Bronchial epithelial cell (primary cell): ENCODE data around the gene TPK1. TPM values are rescaled to one million over a fixed set of nuclear protein-coding genes. Genes with fewer than 3 reads are reported as not detected.
A peak's percentile ranks its signal among the peaks of the same experiment; 100 is the strongest.

Source experiments
- DNase-seq: peaks from one replicate; pipeline ENCODE4 v3.0.0-alpha.2; 2010; ENCODE audit warnings: low read depth
- FAIRE-seq: peaks from 2 replicates; lab custom pipeline; 2011; peaks lifted over from hg19 to GRCh38; lab: Jason Lieb, UNC
- H3K27me3 ChIP-seq: 2 replicates; pipeline ENCODE4 v1.5.1; 2011; ENCODE audit warnings: low read length; ENCODE audit not compliant: control insufficient read depth, insufficient read depth
- H3K36me3 ChIP-seq: 2 replicates; pipeline ENCODE4 v1.5.1; 2011; ENCODE audit warnings: low read length; ENCODE audit not compliant: control insufficient read depth, insufficient read depth
- H3K4me3 ChIP-seq: 2 replicates; pipeline ENCODE4 v1.5.1; 2011; ENCODE audit warnings: mild to moderate bottlenecking, low read depth, low read length, control low read depth
- total RNA-seq: library from RNA; depleted of rRNA; stranded (reverse); fragments of >200 nt; gene quantifications from 2 replicates; pipeline ENCODE4 v1.2.1, GENCODE V29; 2014
- TF ChIP-seq, protein P1 (sequence below): IDR thresholded peaks from 2 replicates; pipeline ENCODE4 v1.5.1; 2011; ENCODE audit warnings: mild to moderate bottlenecking, moderate library complexity, low read length, control low read depth, inconsistent platforms; ENCODE audit not compliant: insufficient read depth, severe bottlenecking

The TPK1 gene
- total RNA-seq, 1 donor from 2014 or later = 2.4 TPM

GRCh38 chr7:144503215-144503614, 332.6 kb downstream of the TPK1 start:
- Histone ChIP-seq H3K36me3 (no peaks in the 10 kb centered on the region), H3K27me3 (no peaks in the 10 kb centered on the region), H3K4me3 (no peak overlapping the region)
- DNase-seq = no peak
- no peak for FAIRE-seq
- TF ChIP-seq, protein P1, sequence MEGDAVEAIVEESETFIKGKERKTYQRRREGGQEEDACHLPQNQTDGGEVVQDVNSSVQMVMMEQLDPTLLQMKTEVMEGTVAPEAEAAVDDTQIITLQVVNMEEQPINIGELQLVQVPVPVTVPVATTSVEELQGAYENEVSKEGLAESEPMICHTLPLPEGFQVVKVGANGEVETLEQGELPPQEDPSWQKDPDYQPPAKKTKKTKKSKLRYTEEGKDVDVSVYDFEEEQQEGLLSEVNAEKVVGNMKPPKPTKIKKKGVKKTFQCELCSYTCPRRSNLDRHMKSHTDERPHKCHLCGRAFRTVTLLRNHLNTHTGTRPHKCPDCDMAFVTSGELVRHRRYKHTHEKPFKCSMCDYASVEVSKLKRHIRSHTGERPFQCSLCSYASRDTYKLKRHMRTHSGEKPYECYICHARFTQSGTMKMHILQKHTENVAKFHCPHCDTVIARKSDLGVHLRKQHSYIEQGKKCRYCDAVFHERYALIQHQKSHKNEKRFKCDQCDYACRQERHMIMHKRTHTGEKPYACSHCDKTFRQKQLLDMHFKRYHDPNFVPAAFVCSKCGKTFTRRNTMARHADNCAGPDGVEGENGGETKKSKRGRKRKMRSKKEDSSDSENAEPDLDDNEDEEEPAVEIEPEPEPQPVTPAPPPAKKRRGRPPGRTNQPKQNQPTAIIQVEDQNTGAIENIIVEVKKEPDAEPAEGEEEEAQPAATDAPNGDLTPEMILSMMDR = no peak

DNA sequence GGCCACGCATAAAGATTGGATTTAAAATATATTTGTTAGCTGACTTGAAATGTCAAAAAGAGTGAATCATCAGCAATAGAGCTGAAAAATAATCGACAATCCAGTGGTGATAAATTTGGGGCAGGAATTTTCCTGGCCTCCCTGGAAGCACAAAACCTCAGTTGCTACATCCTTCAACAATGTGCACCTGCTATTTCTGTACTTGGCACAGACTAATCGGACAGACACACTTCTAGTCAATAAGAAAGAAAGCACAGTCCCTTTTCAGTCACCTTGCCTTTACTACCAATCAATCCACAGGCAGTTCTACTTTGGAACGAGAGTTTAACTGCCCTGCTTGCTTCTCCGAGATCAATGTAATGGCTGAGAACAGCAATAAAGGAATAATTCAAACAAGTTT, 335.6 kb downstream of the TPK1 start:
- TF ChIP-seq, protein P1 = no peak
- FAIRE-seq = no peak
- no peaks in the 10 kb centered on the region for H3K36me3 ChIP-seq
- no peaks in the 10 kb centered on the region for H3K27me3 ChIP-seq
- no peak for DNase-seq
- H3K4me3 ChIP-seq = no peak overlapping the region

DNA sequence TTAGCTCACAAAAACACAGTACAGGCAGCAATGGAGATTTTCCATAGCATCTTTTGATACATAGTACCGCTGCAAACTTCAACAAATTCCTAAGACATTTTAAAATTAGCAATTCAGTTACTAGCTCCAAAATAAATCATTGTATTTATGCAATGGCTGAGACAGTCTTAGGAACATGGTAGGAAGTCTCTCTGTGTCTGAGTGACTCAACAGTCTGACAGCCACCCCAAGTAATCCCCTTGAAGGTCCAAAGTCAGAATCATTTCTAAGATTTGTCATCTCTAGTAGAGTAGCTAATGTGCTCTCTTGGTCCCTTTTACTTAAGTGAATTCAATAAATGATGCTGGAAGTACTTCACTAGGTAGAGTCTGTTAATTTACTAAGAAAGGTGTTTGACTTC, 338.6 kb downstream of the TPK1 start:
- TF ChIP-seq, protein P1 = no peak
- DNase-seq (peak; percentile 13), FAIRE-seq (no peak)
- no peaks in the 10 kb centered on the region for H3K27me3 ChIP-seq
- no peak overlapping the region for H3K4me3 ChIP-seq
- H3K36me3 ChIP-seq = no peaks in the 10 kb centered on the region

DNA sequence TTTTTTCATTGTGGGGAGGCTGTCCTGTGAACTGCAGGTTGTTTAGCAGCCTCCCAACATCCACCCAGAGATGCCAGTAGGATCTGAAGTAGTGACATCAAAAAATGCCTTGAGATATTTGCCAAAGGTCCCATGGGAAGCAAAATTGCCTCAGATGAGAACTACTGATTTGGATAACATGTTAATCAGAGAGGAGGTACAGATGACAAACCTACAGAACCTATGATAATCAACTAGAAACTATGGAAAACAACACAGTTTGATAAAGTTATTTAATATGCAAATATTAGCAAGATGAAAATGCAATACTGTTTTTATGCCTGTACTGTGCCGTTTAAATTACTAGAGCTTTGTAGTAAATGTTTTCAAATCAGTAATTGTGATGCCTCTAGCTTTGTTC, 341.5 kb downstream of the TPK1 start:
- no peak overlapping the region for H3K4me3 ChIP-seq
- DNase-seq = no peak
- TF ChIP-seq, protein P1 = no peak
- no peak for FAIRE-seq
- H3K36me3 ChIP-seq = no peaks in the 10 kb centered on the region
- no peaks in the 10 kb centered on the region for H3K27me3 ChIP-seq

DNA sequence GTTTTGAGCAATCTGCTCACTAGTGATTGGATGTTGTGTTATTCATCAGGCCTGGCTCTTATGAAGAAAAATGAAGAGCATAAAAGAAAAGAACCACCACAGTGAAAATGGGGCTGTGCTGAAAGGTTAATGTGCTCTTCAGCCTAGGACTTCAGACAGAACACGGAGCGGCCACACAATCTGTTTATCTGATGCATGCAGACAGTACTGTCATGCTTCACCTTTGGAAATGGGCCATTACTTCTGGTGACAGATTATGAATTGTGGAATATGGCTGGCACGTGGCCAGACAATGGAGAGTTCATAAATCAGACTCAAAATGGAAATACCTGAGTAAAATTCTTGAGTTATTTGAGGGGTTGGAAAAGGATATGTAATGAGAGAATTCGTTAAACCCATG, 346.3 kb downstream of the TPK1 start:
- H3K27me3 ChIP-seq = no peaks in the 10 kb centered on the region
- H3K36me3 ChIP-seq = no peaks in the 10 kb centered on the region
- FAIRE-seq (no peak), DNase-seq (no peak)
- no peak overlapping the region for H3K4me3 ChIP-seq
- TF ChIP-seq, protein P1 = no peak

DNA sequence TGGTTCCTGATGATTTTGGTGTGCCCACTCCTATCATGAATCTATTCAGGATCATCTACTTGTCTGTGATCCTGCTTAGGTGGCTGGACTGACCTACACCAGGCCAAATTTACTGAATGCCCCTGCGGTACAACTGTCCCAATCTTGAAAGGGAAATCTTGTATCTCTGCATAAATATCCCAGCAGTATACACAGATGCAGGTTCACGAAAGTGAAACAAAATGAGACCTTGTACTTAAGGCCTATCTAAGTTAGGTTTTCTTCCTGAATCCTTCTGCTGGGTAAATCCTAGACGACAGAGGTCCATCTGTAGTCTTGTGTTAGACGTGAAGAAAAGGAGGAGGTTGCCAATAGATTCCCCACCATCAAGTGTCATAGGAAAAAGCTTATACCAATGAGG, 346.9 kb downstream of the TPK1 start:
- no peak for FAIRE-seq
- H3K4me3 ChIP-seq = no peak overlapping the region
- no peak for DNase-seq
- TF ChIP-seq, protein P1 = no peak
- no peaks in the 10 kb centered on the region for H3K27me3 ChIP-seq
- H3K36me3 ChIP-seq = no peaks in the 10 kb centered on the region
